ENCODE measurements around the gene HHATL.

Gene HHATL

GRCh38 chr3:42702066-42702951 lies at the start of gene HHATL:
Gene HHATL, minus strand, starts transcription at chr3:42702798. Its CDS starts 1,972 bp downstream, at chr3:42700826.
- no peak for FAIRE-seq

GRCh38 chr3:42751609-42752008 lies 49.0 kb upstream of the HHATL start:
- FAIRE-seq = no peak

GRCh38 chr3:42750834-42751233 lies 48.2 kb upstream of the HHATL start:
- FAIRE-seq = no peak

GRCh38 chr3:42749753-42750231 lies 47.2 kb upstream of the HHATL start:
- FAIRE-seq = no peak

GRCh38 chr3:42749025-42749752 lies 46.6 kb upstream of the HHATL start:
- no peak for FAIRE-seq

GRCh38 chr3:42747581-42747980 lies 45.0 kb upstream of the HHATL start:
- FAIRE-seq = no peak

GRCh38 chr3:42746455-42747450 lies 44.2 kb upstream of the HHATL start:
- no peak for FAIRE-seq

- no peak for FAIRE-seq
These were observed 43.3 kb upstream of the HHATL start for GRCh38 chr3:42745776-42746454.

- FAIRE-seq = no peak
These were observed 42.7 kb upstream of the HHATL start for GRCh38 chr3:42745291-42745745.

GRCh38 chr3:42743204-42743995 lies 40.8 kb upstream of the HHATL start:
- no peak for FAIRE-seq

- no peak for FAIRE-seq
These were observed 40.1 kb upstream of the HHATL start for GRCh38 chr3:42742688-42743087.

- no peak for FAIRE-seq
These were observed 39.7 kb upstream of the HHATL start for GRCh38 chr3:42742259-42742658.

GRCh38 chr3:42741796-42742195 lies 39.2 kb upstream of the HHATL start:
- no peak for FAIRE-seq

- FAIRE-seq = no peak
These were observed 37.0 kb upstream of the HHATL start for GRCh38 chr3:42739401-42740158.

GRCh38 chr3:42736531-42736930 lies 33.9 kb upstream of the HHATL start:
- no peak for FAIRE-seq

- no peak for FAIRE-seq
These were observed 33.5 kb upstream of the HHATL start for GRCh38 chr3:42736081-42736480.

GRCh38 chr3:42735615-42736014 lies 33.0 kb upstream of the HHATL start:
- no peak for FAIRE-seq

GRCh38 chr3:42735019-42735418 lies 32.4 kb upstream of the HHATL start:
- FAIRE-seq = no peak

- no peak for FAIRE-seq
These were observed 31.8 kb upstream of the HHATL start for GRCh38 chr3:42734263-42734860.
